Spleen (tissue), 11 donors: ENCODE measurements around the gene ZNF438. TPM values are rescaled to one million over a fixed set of nuclear protein-coding genes. Genes with fewer than 3 reads are reported as not detected.

Experiments
- DNase-seq: peaks from one replicate; pipeline ENCODE4 v3.0.0-alpha.2; 2020
- H3K27ac ChIP-seq, 8 donors: fragments of 200-600 bp; sonication (generic) in 7 of 8; 1 replicate in 4 of 8; 2 replicates in 4 of 8; pipeline versions ENCODE4 v1.5.0 to v1.8.0; 2016 to 2021; ENCODE audit warnings: inconsistent platforms in 4 of 8, mild to moderate bottlenecking in 4 of 8, moderate library complexity in 1 of 8
- H3K27me3 ChIP-seq, 7 donors: fragments of 200-600 bp; sonication (generic) in 6 of 7; replicated peaks in 1 of 7; 1 replicate in 4 of 7; 2 replicates in 3 of 7; pipeline versions ENCODE4 v1.5.0 to v1.8.0; 2016 to 2021; ENCODE audit warnings: inconsistent platforms in 3 of 7, mild to moderate bottlenecking in 1 of 7
- H3K36me3 ChIP-seq, 6 donors: fragments of 200-600 bp; sonication (generic) in 5 of 6; 1 replicate in 4 of 6; 2 replicates in 2 of 6; pipeline versions ENCODE4 v1.5.0 to v1.8.0; 2016 to 2021; ENCODE audit warnings: inconsistent platforms in 2 of 6
- H3K4me1 ChIP-seq, 6 donors: fragments of 200-600 bp; sonication (generic) in 5 of 6; 1 replicate in 3 of 6; 2 replicates in 3 of 6; pipeline versions ENCODE4 v1.5.0 to v1.8.0; 2016 to 2021; ENCODE audit warnings: inconsistent platforms in 3 of 6
- H3K4me3 ChIP-seq, 8 donors: fragments of 200-600 bp; sonication (generic) in 7 of 8; 1 replicate in 4 of 8; 2 replicates in 4 of 8; pipeline versions ENCODE4 v1.5.0 to v1.8.0; 2016 to 2021; ENCODE audit warnings: inconsistent platforms in 4 of 8, mild to moderate bottlenecking in 4 of 8, moderate library complexity in 2 of 8
- H3K9me3 ChIP-seq, 8 donors: fragments of 200-600 bp; sonication (generic) in 7 of 8; 1 replicate in 4 of 8; 2 replicates in 4 of 8; pipeline versions ENCODE4 v1.5.0 to v1.8.0; 2016 to 2021; ENCODE audit warnings: inconsistent platforms in 4 of 8
- POLR2A ChIP-seq, 3 donors: fragments of 450-650 bp; IDR thresholded peaks; one replicate each; pipeline ENCODE4 v1.5.1; 2017; ENCODE audit warnings: antibody characterized with exemption in 3 of 3, mild to moderate bottlenecking in 1 of 3
- POLR2AphosphoS5 ChIP-seq, 3 donors: sonication (generic); formaldehyde crosslinking; IDR thresholded peaks; one replicate each; pipeline ENCODE4 v1.5.1; 2017; ENCODE audit warnings: antibody characterized with exemption in 3 of 3
- WGBS, 5 donors: extraction: QIAGEN DNeasy Blood & Tissue Kit in 3 of 5; methylation state at CpG; one replicate each; pipeline versions ENCODE4 v1.1.5 to v1.1.7; 2013 to 2018; 5-methylcytosine and 5-hydroxymethylcytosine counted together
- intact Hi-C: fragments of 100-400 bp; cut with DNase I; formaldehyde crosslinking; loops from one replicate; pipeline ENCODE4 v1.15.0; 2023; ENCODE audit warnings: low total_unique reads
- polyA plus RNA-seq, 3 donors: library from polyadenylated mRNA; stranded (reverse); fragments of 200-250 nt; gene quantifications; one replicate each; pipeline ENCODE4 v1.2.1, GENCODE V29; 2013
- total RNA-seq, 7 donors: library from RNA; depleted of rRNA in 3 of 7; stranded (reverse); fragments of >200 nt in 3 of 7; fragmentation: NEBNext Ultra II Directional in 4 of 7; extraction: Animal tissue kit (Norgen Biotek cat#: 25700) in 4 of 7; gene quantifications; one replicate each; pipeline versions ENCODE4 v1.1.0 to v1.2.1, GENCODE V29; 2016 to 2021
- TF ChIP-seq, protein P1 (sequence below), 11 experiments: fragments of 200-600 bp in 7 of 11; fragments of 450-650 bp in 4 of 11; sonication (generic) in 4 of 11; IDR thresholded peaks in 8 of 11; conservative IDR thresholded peaks in 3 of 11; 1 replicate in 7 of 11; 2 replicates in 4 of 11; pipeline versions ENCODE4 v1.4.0 to v1.8.0; 2016 to 2021; ENCODE audit warnings: antibody characterized with exemption in 11 of 11, inconsistent platforms in 4 of 11, mild to moderate bottlenecking in 1 of 11
- donor health status: healthy with polysubstance abuse.
- donor health status: DM: no; HTN: no; CAD: no; lungs with moderate emphysema.
- donor health status: DM: no; HTN: no; CAD: no.
- donor health status: Bipolar disorder and iron deficiency.
- donor health status: healthy.
- donor health status: DM: no; HTN: no; CAD: no.
- donor health status: DM: yes; HTN: yes; CAD: no.

The ZNF438 gene
- total and polyA plus RNA-seq, 10 donors = 4.4 to 23.1 (median 13.9) TPM

DNA sequence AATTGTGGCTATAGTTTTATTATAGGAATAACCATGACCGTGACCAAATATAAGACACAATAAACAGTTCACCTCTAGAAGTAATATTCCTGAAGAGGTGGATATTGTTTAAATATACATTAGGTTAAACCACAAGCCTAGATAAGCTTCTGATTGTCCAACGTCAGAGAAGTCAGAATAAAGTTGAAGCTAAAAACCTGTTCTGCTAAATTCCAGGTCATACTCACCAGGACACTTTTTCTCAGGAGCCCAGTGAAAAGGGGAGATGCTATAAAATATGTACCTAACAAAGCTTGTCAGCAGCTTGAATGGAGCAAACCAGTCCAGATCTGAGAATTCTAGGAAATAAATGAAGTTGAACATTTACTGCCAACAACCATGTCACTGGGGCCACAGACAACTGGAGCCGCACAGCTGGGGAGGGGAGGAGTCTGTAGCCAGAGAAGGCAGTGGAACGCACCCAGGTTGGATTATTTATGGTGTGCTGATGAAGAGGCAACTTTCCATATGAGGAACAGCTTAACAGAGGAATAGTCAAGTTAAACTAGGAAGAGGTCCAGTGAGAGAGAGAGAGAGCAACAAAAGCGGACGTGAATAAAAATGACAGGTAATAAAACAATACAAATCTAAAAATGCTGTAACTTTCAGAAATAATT, 191.1 kb downstream of the ZNF438 start:
- TF ChIP-seq, protein P1, sequence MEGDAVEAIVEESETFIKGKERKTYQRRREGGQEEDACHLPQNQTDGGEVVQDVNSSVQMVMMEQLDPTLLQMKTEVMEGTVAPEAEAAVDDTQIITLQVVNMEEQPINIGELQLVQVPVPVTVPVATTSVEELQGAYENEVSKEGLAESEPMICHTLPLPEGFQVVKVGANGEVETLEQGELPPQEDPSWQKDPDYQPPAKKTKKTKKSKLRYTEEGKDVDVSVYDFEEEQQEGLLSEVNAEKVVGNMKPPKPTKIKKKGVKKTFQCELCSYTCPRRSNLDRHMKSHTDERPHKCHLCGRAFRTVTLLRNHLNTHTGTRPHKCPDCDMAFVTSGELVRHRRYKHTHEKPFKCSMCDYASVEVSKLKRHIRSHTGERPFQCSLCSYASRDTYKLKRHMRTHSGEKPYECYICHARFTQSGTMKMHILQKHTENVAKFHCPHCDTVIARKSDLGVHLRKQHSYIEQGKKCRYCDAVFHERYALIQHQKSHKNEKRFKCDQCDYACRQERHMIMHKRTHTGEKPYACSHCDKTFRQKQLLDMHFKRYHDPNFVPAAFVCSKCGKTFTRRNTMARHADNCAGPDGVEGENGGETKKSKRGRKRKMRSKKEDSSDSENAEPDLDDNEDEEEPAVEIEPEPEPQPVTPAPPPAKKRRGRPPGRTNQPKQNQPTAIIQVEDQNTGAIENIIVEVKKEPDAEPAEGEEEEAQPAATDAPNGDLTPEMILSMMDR (IDR thresholded peaks at IDR 0.05 in 8 of 11, conservative IDR thresholded peaks at IDR 0.05 in 3 of 11) = no peak
- TF ChIP-seq POLR2A (IDR thresholded peaks at IDR 0.05) (no peak), POLR2AphosphoS5 (IDR thresholded peaks at IDR 0.05) (no peak)
- no peak for DNase-seq
- no peaks in the 10 kb centered on the region for H3K9me3 ChIP-seq
- 55 to 75% (median 68%) methylated on average over 6 of the region's 6 CpGs for WGBS, 5 donors
- H3K27ac ChIP-seq = no peak overlapping the region
- H3K4me1 ChIP-seq = no peaks in the 10 kb centered on the region
- H3K36me3 ChIP-seq = peaks cover 0 to 9% (median 3%) of the 10 kb centered on the region in 6 donors
- H3K27me3 ChIP-seq = no peaks in the 10 kb centered on the region
- H3K4me3 ChIP-seq = no peak overlapping the region
- intact Hi-C loops = no loop called here

DNA sequence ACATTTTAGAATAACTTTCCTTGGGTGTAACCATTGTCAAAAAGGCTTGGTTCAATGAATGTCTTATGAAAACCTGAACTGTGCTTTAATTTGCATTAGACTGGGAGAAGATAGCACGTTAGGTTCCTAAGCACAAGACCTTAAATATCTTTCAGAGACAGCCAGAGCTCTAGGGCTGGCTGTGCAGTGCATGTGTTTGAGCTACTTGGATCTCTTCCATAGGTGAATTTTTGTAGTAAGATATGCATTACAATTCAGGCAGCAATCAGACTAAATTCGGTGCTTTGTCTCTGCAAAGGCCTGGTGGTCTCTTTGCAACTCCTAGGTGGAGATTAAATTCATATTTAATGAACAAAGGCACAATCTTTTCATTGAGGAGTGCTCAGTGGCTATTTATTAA, 192.0 kb downstream of the ZNF438 start:
- intact Hi-C loops = no loop called here
- DNase-seq = no peak
- Histone ChIP-seq H3K4me1 (no peaks in the 10 kb centered on the region), H3K27me3 (no peaks in the 10 kb centered on the region), H3K9me3 (no peaks in the 10 kb centered on the region), H3K4me3 (no peak overlapping the region), H3K27ac (no peak overlapping the region), H3K36me3 (peaks cover 0 to under 1% (median 0%) of the 10 kb centered on the region in 6 donors)
- 73 to 90% (median 88%) methylated on average over 2 of the region's 2 CpGs for WGBS, 5 donors
- TF ChIP-seq, protein P1 (IDR thresholded peaks at IDR 0.05 in 8 of 11, conservative IDR thresholded peaks at IDR 0.05 in 3 of 11) = no peak
- TF ChIP-seq POLR2AphosphoS5 (IDR thresholded peaks at IDR 0.05) = no peak
- no peak for TF ChIP-seq POLR2A (IDR thresholded peaks at IDR 0.05)

DNA sequence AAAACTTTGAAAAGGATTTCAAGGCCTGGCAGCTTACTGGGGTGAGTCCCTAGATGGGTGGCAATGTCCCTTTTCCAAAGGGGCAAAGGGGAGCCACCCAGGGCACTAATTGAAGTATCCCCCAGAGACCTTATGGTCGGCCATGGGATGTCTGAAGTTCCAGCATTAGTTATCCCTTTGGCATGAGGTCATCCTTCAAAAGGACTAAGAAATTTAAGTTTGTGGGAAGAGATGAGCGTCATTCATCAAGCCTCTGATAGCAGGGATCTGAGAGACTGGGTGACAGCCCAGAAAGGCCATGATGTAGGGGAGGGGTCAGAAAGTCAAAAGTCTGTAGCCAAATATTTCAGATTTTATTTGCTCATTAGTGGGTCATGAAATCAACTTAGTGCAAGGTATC, 195.3 kb downstream of the ZNF438 start:
- Histone ChIP-seq H3K27ac (no peak overlapping the region), H3K4me3 (no peak overlapping the region), H3K4me1 (no peaks in the 10 kb centered on the region), H3K36me3 (peaks cover 0 to 8% (median 0%) of the 10 kb centered on the region in 6 donors), H3K9me3 (no peaks in the 10 kb centered on the region), H3K27me3 (no peaks in the 10 kb centered on the region)
- intact Hi-C loops = no loop called here
- no peak for DNase-seq
- 79 to 93% (median 81%) methylated on average over 2 of the region's 2 CpGs for WGBS, 5 donors
- TF ChIP-seq POLR2AphosphoS5 (IDR thresholded peaks at IDR 0.05) = no peak
- TF ChIP-seq, protein P1 (IDR thresholded peaks at IDR 0.05 in 8 of 11, conservative IDR thresholded peaks at IDR 0.05 in 3 of 11) = no peak
- TF ChIP-seq POLR2A (IDR thresholded peaks at IDR 0.05) = no peak

DNA sequence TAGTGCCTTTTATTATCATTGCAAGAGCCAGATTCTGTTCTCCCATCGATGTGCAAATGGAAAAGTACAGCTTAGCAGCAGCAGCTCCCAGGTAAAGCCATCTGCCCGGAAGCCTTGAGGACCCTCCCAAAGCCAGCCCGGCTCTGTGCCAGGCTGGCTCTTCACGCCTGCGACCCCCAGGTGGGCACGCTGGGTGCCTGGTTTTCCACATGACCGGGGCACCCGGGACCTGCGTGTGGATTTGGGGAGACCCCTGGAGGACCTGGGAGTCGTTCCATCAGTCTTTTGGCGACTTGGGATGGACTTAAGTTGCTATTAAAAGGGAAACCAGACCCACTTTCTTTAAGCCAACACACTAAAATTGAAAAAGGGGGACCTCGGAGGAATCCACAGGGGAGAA, 196.5 kb downstream of the ZNF438 start:
- H3K27ac ChIP-seq = no peak overlapping the region
- no peaks in the 10 kb centered on the region for H3K9me3 ChIP-seq
- intact Hi-C loops = no loop called here
- peak; percentile 40 for DNase-seq
- no peaks in the 10 kb centered on the region for H3K4me1 ChIP-seq
- TF ChIP-seq POLR2A (IDR thresholded peaks at IDR 0.05) (no peak), POLR2AphosphoS5 (IDR thresholded peaks at IDR 0.05) (peak in 1 of 3 donors; percentile 10)
- H3K36me3 ChIP-seq = peaks cover 0 to 8% (median 0%) of the 10 kb centered on the region in 6 donors
- 83 to 89% (median 87%) methylated on average over 12 of the region's 12 CpGs for WGBS, 5 donors
- H3K27me3 ChIP-seq = no peaks in the 10 kb centered on the region
- no peak overlapping the region for H3K4me3 ChIP-seq
